CD8-positive, alpha-beta memory T cell (primary cell): ENCODE results near the gene MAP3K3. TPM values are rescaled to one million over a fixed set of nuclear protein-coding genes. Genes with fewer than 3 reads are reported as not detected.

ENCODE experiments used
- CTCF ChIA-PET: fragments of 350-600 bp; sonication (Branson Sonifier 250); formaldehyde crosslinking; loops from one replicate; lab custom pipeline; 2021; ENCODE audit warnings: antibody characterized with exemption; lab: Charles Lee
- POLR2A ChIA-PET: fragments of 350-600 bp; sonication (Branson Sonifier 250); formaldehyde crosslinking; loops from one replicate; lab custom pipeline; 2021; ENCODE audit warnings: antibody characterized with exemption; lab: Charles Lee
- DNase-seq, 5 donors: peaks; one replicate each; pipeline versions ENCODE4 v3.0.0 to v3.0.0-alpha.2; 2020 to 2022; ENCODE audit warnings: mixed read lengths in 1 of 5
- H3K27ac ChIP-seq: one replicate; pipeline ENCODE4 v1.7.0; 2013; ENCODE audit warnings: low read depth, mild to moderate bottlenecking, low read length, moderate library complexity
- H3K27me3 ChIP-seq: 2 replicates; pipeline ENCODE4 v1.7.0; 2013; ENCODE audit warnings: low read length, mild to moderate bottlenecking; ENCODE audit not compliant: insufficient read depth, poor library complexity, severe bottlenecking
- H3K36me3 ChIP-seq: 2 replicates; pipeline ENCODE4 v1.7.0; 2013; ENCODE audit warnings: mild to moderate bottlenecking, low read length, moderate library complexity; ENCODE audit not compliant: insufficient read depth
- H3K4me1 ChIP-seq: 2 replicates; pipeline ENCODE4 v1.7.0; 2013; ENCODE audit warnings: mild to moderate bottlenecking, low read length, moderate library complexity; ENCODE audit not compliant: insufficient read depth
- H3K4me3 ChIP-seq: 2 replicates; pipeline ENCODE4 v1.7.0; 2013; ENCODE audit warnings: mild to moderate bottlenecking, low read length
- H3K9me3 ChIP-seq: 2 replicates; pipeline ENCODE4 v1.7.0; 2013; ENCODE audit warnings: mild to moderate bottlenecking, low read length
- H3K27ac Mint-ChIP-seq, 8 donors: one replicate each; pipeline ENCODE4 v1.8.0; 2020 to 2021; ENCODE audit warnings: mixed read lengths in 8 of 8, mild to moderate bottlenecking in 6 of 8, inconsistent platforms in 3 of 8, moderate library complexity in 3 of 8
- H3K27me3 Mint-ChIP-seq, 2 donors: one replicate each; pipeline ENCODE4 v1.8.0; 2020 to 2021; ENCODE audit warnings: mixed read lengths in 2 of 2, mild to moderate bottlenecking in 1 of 2, moderate library complexity in 1 of 2
- H3K36me3 Mint-ChIP-seq, 3 donors: one replicate each; pipeline ENCODE4 v1.8.0; 2020 to 2021; ENCODE audit warnings: mixed read lengths in 3 of 3, inconsistent platforms in 1 of 3, mild to moderate bottlenecking in 1 of 3
- H3K4me1 Mint-ChIP-seq, 3 donors: one replicate each; pipeline ENCODE4 v1.8.0; 2020 to 2021; ENCODE audit warnings: mixed read lengths in 3 of 3, inconsistent platforms in 1 of 3, mild to moderate bottlenecking in 1 of 3
- H3K4me3 Mint-ChIP-seq, 7 donors: one replicate each; pipeline ENCODE4 v1.8.0; 2020 to 2021; ENCODE audit warnings: mixed read lengths in 7 of 7, mild to moderate bottlenecking in 6 of 7, moderate library complexity in 4 of 7, inconsistent platforms in 2 of 7
- H3K9me3 Mint-ChIP-seq, 5 donors: one replicate each; pipeline ENCODE4 v1.8.0; 2020 to 2022; ENCODE audit warnings: mixed read lengths in 5 of 5, mild to moderate bottlenecking in 3 of 5, moderate library complexity in 2 of 5, inconsistent platforms in 1 of 5
- polyA plus RNA-seq: library from polyadenylated mRNA; unstranded; fragments of 300-500 nt; fragmentation: Illumina TruSeq; gene quantifications from one replicate; pipeline ENCODE4 v1.2.3, GENCODE V29; 2021
- total RNA-seq, 2 experiments: library from RNA; stranded (reverse); gene quantifications; one replicate each; pipeline ENCODE4 v1.2.3, GENCODE V29; 2021

MAP3K3 gene
- total and polyA plus RNA-seq, 3 experiments from 2014 or later: 34.7 to 50.3 (median 35.8) TPM

DNA sequence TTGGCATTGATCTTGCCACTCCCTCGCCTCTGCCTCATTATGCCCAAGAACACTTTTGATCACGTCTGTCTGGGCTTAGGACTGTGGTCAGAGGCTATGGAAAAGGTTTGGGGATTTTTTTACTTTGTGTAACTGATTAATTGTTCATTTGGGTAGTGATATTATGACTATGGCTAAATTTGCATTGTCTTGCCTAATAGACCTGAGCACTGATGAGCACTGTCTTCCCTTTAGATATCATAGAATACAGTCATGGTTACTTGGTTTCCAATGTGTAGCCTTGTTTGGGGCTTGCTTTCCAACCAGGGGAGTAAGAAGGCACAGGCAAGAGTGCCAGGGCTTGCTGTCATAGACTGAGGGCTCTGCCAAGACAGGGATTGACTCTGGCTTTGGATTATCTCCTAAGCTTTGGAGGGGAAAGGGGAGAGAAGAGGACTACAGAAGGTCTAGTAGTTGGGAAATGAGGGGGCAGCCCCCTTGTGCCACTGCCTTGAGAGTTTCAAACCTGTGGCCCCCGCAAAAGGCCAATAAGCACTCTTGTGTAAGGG is 64.0 kb downstream of the MAP3K3 start:
- DNase-seq: no peak
- Mint-ChIP-seq H3K4me3 (no peak overlapping the region), H3K9me3 (no peaks in the 10 kb centered on the region), H3K27me3 (no peaks in the 10 kb centered on the region), H3K4me1 (peaks cover 0 to 2% (median 0%) of the 10 kb centered on the region in 3 donors), H3K27ac (peak overlapping the region in 6 of 8 donors; percentile 30 to 93 (median 60)), H3K36me3 (peaks cover 0 to 90% (median 7%) of the 10 kb centered on the region in 3 donors)
- CTCF ChIA-PET: interaction anchor here (2.6 kb wide), 1 partner anchor 24 kb away, joined by 10 read pairs; no protein-coding TSS in a partner anchor
- no peak overlapping the region for H3K4me3 ChIP-seq
- POLR2A ChIA-PET: no interaction called here
- H3K36me3 ChIP-seq: peaks cover 48% of the 10 kb centered on the region
- no peaks in the 10 kb centered on the region for H3K27me3 ChIP-seq
- H3K4me1 ChIP-seq: no peaks in the 10 kb centered on the region
- H3K9me3 ChIP-seq: no peaks in the 10 kb centered on the region
- H3K27ac ChIP-seq: no peak overlapping the region

- no peaks in the 10 kb centered on the region for H3K4me1 ChIP-seq
- no peak overlapping the region for H3K27ac ChIP-seq
- Mint-ChIP-seq H3K9me3 (no peaks in the 10 kb centered on the region), H3K36me3 (peaks cover 0 to 90% (median 9%) of the 10 kb centered on the region in 3 donors), H3K4me3 (no peak overlapping the region), H3K4me1 (peaks cover 10 to 18% (median 12%) of the 10 kb centered on the region in 3 donors), H3K27ac (peak overlapping the region in 2 of 8 donors; percentile 47 to 59), H3K27me3 (no peaks in the 10 kb centered on the region)
- no peaks in the 10 kb centered on the region for H3K9me3 ChIP-seq
- no peak overlapping the region for H3K4me3 ChIP-seq
- POLR2A ChIA-PET: no interaction called here
- H3K27me3 ChIP-seq: no peaks in the 10 kb centered on the region
- DNase-seq: no peak
- H3K36me3 ChIP-seq: peaks cover 42% of the 10 kb centered on the region
- CTCF ChIA-PET: interaction anchor here (1.1 to 2.6 kb wide), 2 partner anchors 10 to 22 kb away, joined by 3 to 10 read pairs; no protein-coding TSS in a partner anchor
Measured at GRCh38 chr17:63688396-63689020, 66.3 kb downstream of the MAP3K3 start.

GRCh38 chr17:63689479-63689878 is 67.3 kb downstream of the MAP3K3 start:
- Histone ChIP-seq H3K27ac (no peak overlapping the region), H3K4me3 (no peak overlapping the region), H3K9me3 (no peaks in the 10 kb centered on the region), H3K27me3 (no peaks in the 10 kb centered on the region), H3K36me3 (peaks cover 41% of the 10 kb centered on the region), H3K4me1 (peaks cover 8% of the 10 kb centered on the region)
- ChIA-PET CTCF (interaction anchor here (1.1 to 10.4 kb wide), 2 partner anchors 21 to 78 kb away, joined by 3 to 251 read pairs; no protein-coding TSS in a partner anchor), POLR2A (no interaction called here)
- DNase-seq: no peak
- no peaks in the 10 kb centered on the region for H3K9me3 Mint-ChIP-seq
- peaks cover 0 to 91% (median 9%) of the 10 kb centered on the region in 3 donors for H3K36me3 Mint-ChIP-seq
- peak overlapping the region in 2 of 8 donors; percentile 22 to 81 for H3K27ac Mint-ChIP-seq
- H3K4me3 Mint-ChIP-seq: no peak overlapping the region
- peaks cover 15 to 28% (median 21%) of the 10 kb centered on the region in 3 donors for H3K4me1 Mint-ChIP-seq
- H3K27me3 Mint-ChIP-seq: no peaks in the 10 kb centered on the region

DNA sequence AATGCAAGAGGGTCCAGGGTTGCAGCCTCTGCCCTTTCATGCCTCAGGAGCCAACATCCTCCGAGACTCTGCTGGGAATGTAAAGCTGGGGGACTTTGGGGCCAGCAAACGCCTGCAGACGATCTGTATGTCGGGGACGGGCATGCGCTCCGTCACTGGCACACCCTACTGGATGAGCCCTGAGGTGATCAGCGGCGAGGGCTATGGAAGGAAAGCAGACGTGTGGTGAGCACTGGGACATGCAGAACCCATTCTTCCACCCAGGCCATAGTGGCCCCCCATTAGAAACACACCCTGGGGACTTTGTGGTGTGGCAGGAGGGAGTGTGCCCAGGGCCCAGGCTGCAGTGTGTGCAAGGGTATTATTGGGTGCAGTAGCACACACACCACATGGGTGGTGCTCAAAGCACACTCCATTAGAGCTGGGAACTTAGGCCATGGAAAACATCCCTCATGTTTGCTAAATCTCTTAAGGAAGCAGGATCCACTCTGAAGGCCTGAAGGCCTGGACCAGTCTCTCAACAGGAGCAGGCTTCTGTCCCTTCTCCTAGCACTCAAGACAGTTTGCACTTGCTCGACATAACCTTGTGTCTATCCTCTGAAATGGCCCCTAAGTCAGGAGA is 70.1 kb downstream of the MAP3K3 start:
- Mint-ChIP-seq H3K27me3 (no peaks in the 10 kb centered on the region), H3K4me1 (peaks cover 42 to 56% (median 46%) of the 10 kb centered on the region in 3 donors), H3K27ac (peak overlapping the region; percentile 9 to 97 (median 80)), H3K36me3 (peaks cover 0 to 93% (median 8%) of the 10 kb centered on the region in 3 donors), H3K4me3 (peak overlapping the region in 1 of 7 donors; percentile 65), H3K9me3 (no peaks in the 10 kb centered on the region)
- POLR2A ChIA-PET: interaction anchor here (7.5 kb wide), 1 partner anchor 16 kb away, joined by 270 read pairs; no protein-coding TSS in a partner anchor
- no peak for DNase-seq
- Histone ChIP-seq H3K4me3 (no peak overlapping the region), H3K36me3 (peaks cover 39% of the 10 kb centered on the region), H3K27me3 (no peaks in the 10 kb centered on the region), H3K9me3 (no peaks in the 10 kb centered on the region), H3K27ac (no peak overlapping the region), H3K4me1 (peaks cover 36% of the 10 kb centered on the region)
- CTCF ChIA-PET: interaction anchor here (1.4 to 10.4 kb wide), 3 partner anchors 10 to 267 kb away, joined by 3 to 251 read pairs (median 5); no protein-coding TSS in a partner anchor

DNA sequence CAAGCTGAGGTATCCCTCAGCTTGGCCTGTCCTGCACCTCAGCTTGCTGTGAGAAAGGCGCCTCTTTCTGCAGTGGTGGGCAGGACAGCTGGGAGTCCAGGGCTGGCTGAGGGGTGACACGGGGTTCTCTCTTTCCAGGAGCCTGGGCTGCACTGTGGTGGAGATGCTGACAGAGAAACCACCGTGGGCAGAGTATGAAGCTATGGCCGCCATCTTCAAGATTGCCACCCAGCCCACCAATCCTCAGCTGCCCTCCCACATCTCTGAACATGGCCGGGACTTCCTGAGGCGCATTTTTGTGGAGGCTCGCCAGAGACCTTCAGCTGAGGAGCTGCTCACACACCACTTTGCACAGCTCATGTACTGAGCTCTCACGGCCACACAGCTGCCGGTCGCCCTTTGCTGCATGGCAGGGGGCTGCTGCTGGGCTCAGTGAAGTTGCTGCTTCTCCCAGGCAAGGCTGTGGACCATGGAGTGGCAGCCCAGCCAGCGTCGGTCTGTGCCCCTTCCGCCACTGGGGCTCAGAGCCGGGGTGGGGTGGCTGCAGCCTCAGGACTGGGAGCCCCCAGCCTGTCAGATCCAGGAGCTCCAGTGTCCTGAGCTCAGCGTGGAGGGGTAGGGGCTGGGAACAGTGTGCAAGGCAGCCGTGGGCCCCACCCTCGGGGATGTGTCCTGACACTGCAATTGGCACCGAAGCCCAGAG is 71.3 kb downstream of the MAP3K3 start:
- Mint-ChIP-seq H3K9me3 (peaks cover 0 to 2% (median 0%) of the 10 kb centered on the region in 5 donors), H3K4me1 (peaks cover 50 to 64% (median 52%) of the 10 kb centered on the region in 3 donors), H3K4me3 (peak overlapping the region in 3 of 7 donors; percentile 20 to 74 (median 65)), H3K27me3 (peaks cover 0 to 3% of the 10 kb centered on the region in 2 donors), H3K27ac (peak overlapping the region; percentile 80 to 99 (median 87)), H3K36me3 (peaks cover 4 to 96% (median 5%) of the 10 kb centered on the region in 3 donors)
- peak in 1 of 5 donors; percentile 8 for DNase-seq
- Histone ChIP-seq H3K4me3 (no peak overlapping the region), H3K27me3 (no peaks in the 10 kb centered on the region), H3K9me3 (no peaks in the 10 kb centered on the region), H3K27ac (no peak overlapping the region), H3K36me3 (peaks cover 47% of the 10 kb centered on the region), H3K4me1 (peaks cover 42% of the 10 kb centered on the region)
- ChIA-PET POLR2A (interaction anchor here (0.7 to 7.5 kb wide), 8 partner anchors 15 to 931 kb away, joined by 3 to 270 read pairs (median 6); partner anchors contain the start of genes CCDC47, DDX42 and MAP3K3), CTCF (interaction anchor here (0.6 to 10.4 kb wide), 4 partner anchors 11 to 268 kb away, joined by 3 to 251 read pairs (median 4); no protein-coding TSS in a partner anchor)

DNA sequence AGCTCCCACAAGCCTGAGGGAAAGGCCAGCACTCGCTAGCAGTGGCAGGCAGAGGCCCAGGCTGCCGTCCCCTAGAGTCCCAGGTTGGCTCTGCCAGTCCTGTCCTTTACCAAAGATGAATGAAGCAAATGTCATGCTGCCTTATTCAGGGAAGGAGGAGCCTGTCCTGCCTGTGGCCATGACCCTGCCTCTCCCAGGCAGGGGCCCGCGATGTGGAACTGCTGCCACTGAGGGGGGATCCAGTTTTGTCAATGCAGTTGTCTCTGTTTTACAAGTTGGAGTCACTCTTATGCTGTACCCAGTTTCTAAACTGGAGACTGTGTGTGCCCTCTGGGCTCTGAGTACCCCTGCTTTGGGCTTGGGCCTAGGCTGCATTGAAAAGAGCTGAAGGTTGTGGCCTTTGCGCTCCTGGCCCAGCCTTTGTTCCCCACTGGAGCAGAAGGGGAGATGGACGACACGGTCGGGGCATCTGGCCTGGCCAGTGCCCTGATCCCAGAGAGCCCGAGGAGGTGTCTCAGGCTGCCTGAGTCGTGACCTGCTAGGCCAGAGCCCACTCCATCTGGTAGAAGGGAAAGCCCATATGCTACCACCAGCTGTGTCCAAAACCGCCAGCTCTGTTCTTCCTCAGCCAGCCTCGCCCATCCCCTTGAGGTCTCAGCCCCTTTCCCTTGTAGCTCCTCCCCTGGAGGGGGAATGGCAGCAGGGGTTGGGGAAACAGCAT is 72.2 kb downstream of the MAP3K3 start:
- Histone ChIP-seq H3K9me3 (no peaks in the 10 kb centered on the region), H3K36me3 (peaks cover 42% of the 10 kb centered on the region), H3K27ac (no peak overlapping the region), H3K4me1 (peaks cover 42% of the 10 kb centered on the region), H3K27me3 (no peaks in the 10 kb centered on the region), H3K4me3 (no peak overlapping the region)
- H3K4me3 Mint-ChIP-seq: peak overlapping the region in 6 of 7 donors; percentile 37 to 88 (median 60)
- ChIA-PET POLR2A (interaction anchor here (0.6 to 7.5 kb wide), 20 partner anchors 14 to 930 kb away, joined by 3 to 270 read pairs (median 5); partner anchors contain the start of genes CCDC47, DCAF7, DDX42 and MAP3K3), CTCF (interaction anchor here (0.7 to 10.4 kb wide), 4 partner anchors 16 to 269 kb away, joined by 3 to 251 read pairs (median 4); partner anchors contain the start of gene GH2)
- H3K36me3 Mint-ChIP-seq: peaks cover 4 to 93% (median 4%) of the 10 kb centered on the region in 3 donors
- peaks cover 0 to 2% (median 0%) of the 10 kb centered on the region in 5 donors for H3K9me3 Mint-ChIP-seq
- no peak for DNase-seq
- H3K27ac Mint-ChIP-seq: peak overlapping the region; percentile 66 to 99 (median 88)
- peaks cover 0 to 3% of the 10 kb centered on the region in 2 donors for H3K27me3 Mint-ChIP-seq
- peaks cover 50 to 64% (median 52%) of the 10 kb centered on the region in 3 donors for H3K4me1 Mint-ChIP-seq
